ENCODE results near the gene ZDHHC24. TPM values are rescaled to one million over a fixed set of nuclear protein-coding genes. Genes with fewer than 3 reads are reported as not detected.

The ZDHHC24 gene
- total RNA-seq, 1 donor from 2014 or later, result 5.3 TPM

DNA sequence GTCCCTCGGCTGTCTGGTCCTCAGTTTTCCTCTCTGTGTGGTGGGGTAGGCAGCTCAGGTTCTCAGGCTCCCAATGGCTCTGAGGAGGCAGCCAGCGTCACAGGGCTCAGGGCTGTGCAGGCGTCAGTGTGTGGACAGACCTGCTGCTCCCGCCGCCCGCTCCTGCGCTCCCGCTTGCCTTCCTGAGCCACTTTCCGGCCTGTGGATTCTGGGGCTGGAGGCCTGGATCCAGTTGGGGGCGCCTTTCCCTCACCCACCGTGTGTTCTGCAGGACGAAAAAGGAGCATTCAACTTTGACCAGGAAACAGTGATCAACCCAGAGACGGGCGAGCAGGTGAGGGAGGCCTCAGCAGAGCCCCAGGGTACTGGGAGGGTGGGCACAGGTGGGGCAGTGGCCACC, 50.9 kb downstream of the ZDHHC24 start:
- DNase-seq, result no peak

DNA sequence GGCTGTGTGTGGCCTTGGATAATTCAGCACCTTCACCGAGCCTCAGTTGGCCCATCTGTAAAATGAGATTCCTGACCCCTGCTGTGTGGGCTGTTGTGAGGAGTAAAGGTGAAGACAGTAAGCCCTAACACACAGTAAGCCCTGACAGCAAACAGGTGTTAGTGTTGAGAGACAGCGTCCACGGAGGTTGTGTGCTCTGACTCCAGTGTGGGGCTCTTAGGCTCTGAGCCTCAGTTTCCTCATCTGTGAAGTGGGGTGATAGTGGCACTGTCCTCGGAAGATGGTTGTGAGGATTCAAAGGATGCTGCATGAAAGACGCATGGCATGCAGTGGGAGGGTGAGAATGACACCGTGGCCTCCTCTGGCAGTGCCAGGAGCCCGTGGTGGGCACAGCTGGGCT, 51.4 kb downstream of the ZDHHC24 start:
- no peak for DNase-seq

GRCh38 chr11:66493130-66493529, 52.7 kb downstream of the ZDHHC24 start:
- no peak for DNase-seq

DNA sequence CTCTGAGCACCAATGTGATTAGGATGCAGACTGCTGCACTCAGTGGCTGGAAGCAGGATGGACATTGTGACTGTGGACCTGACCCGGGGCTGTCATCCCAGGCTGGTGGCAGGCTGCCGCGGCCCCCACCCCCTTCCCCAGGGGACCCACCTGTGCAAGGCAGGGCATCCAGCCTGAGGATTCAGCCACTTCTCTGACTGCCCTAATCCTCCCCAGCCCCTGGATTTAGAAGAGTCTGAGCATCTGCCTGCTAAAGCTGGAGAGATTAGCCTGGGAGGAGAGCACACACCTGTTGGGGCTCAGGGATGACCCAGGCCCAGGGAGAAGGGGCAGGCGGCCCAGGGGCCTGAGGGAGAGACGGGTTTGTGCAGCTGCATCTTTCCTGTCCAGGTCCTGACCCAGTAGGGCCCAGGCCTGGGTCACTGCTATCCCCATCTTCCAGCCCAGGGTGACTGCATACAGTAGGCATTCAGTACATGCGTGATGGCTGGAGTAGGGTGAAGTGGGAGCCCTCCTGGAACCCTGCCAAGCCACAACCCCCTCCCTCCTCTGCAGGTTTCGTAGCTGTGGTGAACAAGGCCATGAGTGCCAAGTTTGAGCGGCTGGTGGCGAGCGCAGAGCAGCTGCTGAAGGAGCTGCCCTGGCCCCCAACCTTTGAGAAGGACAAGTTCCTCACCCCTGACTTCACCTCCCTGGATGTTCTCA, 53.5 kb downstream of the ZDHHC24 start:
- DNase-seq, result no peak

GRCh38 chr11:66491315-66491935, 54.4 kb downstream of the ZDHHC24 start:
- DNase-seq, result no peak

GRCh38 chr11:66489636-66490035, 56.2 kb downstream of the ZDHHC24 start:
- no peak for DNase-seq

DNA sequence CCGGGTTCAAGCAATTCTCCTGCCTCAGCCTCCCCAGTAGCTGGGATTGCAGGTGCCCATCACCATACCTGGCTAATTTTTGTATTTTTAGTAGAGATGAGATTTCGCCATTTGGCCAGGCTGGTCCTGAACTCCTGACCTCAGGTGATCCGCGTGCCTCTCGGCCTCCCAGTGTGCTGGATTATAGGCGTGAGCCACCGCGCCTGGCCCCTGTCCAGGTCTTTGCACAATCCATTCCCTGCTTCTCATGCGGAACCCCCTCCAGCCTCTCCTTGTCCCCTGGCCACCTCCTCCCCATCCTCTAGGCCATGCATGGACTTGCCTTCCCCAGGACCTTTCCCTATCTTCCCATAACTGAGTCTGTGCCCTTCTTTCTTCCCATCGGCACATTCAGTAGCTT, 56.9 kb downstream of the ZDHHC24 start:
- no peak for DNase-seq

DNA sequence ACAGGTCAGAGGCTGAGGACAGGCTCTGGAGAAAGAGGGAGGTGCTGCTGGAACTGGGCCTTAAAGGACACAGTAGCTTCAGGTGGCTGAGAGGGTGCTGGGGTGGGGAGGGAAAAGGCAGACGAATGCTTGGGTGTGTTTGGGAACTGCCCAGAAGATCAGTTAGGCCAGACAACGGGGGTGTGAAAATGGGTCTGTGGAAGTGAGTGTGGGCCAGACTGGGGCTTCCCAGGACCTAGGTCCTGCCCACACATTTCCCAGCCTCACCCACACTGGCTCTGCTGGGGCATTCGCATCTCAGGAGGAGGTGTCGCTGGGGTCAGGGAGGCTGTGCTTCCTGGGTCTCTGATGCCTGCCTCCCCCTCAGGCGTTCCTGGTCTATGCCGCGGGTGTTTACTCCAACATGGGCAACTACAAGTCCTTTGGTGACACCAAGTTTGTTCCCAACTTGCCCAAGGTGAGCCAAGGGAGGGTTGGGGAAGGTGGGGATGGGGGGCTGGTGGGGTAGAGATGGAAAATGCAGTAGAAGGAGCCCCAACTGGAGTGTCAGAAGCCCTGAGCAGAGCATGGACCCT, 61.0 kb downstream of the ZDHHC24 start:
- DNase-seq, result no peak

DNA sequence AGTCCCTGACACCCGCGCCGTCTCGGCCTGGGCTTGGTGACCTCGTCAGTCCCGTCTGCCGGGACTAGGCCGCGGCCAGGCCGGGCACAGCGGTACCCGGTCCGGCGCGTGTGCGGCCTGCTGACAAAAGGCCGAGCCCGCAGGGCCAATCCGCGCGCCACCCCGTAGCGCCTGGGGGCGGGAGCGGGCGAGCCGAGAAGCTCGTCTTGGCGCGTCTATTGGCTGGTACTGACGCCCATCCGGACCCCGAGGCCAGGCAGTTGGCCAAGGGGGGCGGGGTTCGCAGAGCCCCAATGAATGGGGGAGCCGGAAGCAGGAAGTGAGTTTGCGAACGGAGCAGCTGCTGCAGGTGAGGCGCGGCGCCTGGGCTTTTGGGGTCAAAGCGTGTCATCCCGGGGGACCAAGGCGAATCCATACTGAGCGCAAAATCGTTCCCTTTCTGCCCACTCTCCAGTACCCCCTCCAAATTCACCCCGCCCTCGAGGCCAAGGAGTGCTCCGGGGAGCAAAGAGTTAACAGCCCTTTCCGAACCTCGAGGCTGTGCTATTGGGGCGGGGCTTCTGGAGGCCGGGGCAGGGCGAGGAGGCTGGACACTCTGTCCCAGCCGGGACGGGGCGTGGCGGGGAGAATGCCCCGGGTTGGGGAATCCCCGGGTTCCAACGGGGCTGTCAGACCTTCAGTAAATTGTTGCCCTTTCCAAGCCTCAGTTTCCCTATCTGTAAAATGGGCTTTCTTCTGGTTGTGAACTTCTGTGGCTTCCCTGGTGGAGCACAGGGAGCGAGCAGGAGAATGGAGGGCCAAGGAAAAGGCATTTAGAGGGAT, 65.5 kb downstream of the ZDHHC24 start, which contains the start of gene DPP3:
Gene DPP3, plus strand, starts transcription at position 318 of the 822 bp plus-strand sequence. CDS start 1,767 bp downstream, outside the sequence.
- peak; percentile 98 for DNase-seq

DNA sequence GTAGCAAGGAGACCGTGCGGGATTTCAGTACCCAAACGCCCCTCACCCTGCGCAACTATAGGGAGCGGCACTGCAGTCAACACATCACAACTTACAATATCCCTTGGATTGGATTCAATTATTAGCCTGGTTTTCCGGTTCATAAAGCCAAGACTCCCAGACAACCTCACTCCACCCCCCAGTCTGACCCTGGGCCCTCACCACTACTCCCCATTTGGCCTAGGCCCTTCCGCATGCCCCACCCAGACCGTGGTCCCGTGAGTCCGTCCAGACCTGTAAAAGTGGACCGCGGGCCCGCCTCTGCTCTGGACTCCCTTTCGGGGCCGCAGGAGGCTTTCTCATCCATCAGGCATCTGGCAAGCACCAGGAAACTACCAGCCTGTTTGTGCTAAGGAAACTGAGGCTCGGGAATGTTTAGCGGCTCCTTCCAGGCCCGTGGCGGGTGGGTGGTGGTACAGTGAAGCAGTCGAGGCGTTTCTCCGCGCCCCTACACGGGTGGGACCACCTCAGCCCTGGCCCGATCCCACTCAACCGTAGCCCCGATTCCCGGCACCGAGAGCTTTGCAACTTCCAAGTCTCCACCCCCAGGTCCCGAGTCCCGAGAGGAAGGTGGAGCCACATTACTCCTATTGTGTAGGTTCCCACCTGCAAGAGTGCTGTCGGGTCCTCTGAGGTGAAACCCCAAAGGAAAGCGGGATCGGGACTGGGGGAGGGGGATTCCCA, 66.3 kb downstream of the ZDHHC24 start:
- DNase-seq, result peak; percentile 32

- DNase-seq, result peak; percentile 40
Observed at GRCh38 chr11:66478729-66479393, 67.0 kb downstream of the ZDHHC24 start.

DNA sequence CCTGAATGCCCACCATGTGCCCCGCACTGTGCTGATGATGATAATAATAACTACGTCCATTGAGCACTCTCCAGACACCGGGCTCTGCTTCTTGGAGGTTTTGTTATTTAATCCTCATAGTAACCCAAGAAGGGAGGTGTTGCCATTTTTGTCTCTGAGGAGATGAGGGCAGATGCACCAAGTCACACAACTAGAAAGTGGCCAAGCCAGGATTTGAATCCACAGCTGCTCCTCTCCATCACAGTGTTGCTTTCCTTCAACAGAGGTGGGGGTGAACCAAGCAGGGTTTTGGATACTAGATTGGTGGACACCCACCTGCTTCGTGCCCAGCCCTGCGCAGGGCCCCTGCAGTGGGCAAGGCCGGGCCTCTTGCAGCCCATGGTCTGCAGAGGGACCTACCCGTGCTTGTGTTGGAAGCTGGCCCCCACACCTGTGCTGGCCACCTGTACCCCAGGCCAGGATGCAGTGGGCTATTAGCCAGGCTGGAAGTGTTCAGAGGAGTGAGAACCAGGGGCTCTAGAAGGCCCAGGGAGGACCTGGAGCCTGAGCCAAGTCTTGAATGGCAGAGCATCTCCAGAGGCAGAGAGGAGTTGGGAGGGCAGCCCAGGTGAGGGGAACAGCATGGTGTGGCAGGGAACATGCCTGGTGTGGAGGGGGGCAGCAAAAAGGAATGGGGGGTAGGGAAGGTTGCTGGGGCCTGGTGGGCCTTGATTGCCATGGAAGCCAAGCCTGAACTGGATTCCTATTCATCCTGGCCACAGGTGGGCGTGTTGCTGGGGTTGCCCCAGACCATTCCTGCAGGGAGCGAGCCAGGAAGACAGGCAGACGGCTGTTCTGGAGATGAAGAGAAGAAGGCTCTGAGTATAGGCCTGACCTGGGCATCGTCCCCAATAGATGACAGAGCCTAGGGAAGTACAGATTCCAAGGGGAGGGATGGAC, 68.3 kb downstream of the ZDHHC24 start:
- DNase-seq, result peak; percentile 52

DNA sequence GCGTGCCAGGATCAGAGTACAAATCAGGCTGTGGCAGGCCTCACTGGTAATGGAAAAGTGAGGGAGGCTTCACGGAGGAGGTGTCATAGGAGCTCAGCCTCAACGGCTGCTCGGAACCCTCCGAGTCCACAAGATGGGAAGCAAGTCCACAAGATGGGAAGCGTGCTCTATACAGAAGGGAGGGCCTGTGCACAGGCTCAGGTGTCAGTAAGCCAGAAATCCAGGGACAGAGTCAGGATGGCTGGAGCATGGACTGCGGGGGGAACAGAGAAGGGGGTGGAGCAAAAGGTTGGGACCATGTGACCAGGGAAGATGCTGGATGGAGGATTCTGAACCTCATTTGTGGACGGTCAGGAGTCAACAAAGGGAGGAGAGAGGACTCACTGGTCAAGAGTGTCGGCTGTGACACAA, 69.0 kb downstream of the ZDHHC24 start:
- DNase-seq, result no peak

- DNase-seq, result no peak
Observed at GRCh38 chr11:66476173-66476840, 69.5 kb downstream of the ZDHHC24 start.

GRCh38 chr11:66475349-66476172, 70.3 kb downstream of the ZDHHC24 start:
- DNase-seq, result no peak

DNA sequence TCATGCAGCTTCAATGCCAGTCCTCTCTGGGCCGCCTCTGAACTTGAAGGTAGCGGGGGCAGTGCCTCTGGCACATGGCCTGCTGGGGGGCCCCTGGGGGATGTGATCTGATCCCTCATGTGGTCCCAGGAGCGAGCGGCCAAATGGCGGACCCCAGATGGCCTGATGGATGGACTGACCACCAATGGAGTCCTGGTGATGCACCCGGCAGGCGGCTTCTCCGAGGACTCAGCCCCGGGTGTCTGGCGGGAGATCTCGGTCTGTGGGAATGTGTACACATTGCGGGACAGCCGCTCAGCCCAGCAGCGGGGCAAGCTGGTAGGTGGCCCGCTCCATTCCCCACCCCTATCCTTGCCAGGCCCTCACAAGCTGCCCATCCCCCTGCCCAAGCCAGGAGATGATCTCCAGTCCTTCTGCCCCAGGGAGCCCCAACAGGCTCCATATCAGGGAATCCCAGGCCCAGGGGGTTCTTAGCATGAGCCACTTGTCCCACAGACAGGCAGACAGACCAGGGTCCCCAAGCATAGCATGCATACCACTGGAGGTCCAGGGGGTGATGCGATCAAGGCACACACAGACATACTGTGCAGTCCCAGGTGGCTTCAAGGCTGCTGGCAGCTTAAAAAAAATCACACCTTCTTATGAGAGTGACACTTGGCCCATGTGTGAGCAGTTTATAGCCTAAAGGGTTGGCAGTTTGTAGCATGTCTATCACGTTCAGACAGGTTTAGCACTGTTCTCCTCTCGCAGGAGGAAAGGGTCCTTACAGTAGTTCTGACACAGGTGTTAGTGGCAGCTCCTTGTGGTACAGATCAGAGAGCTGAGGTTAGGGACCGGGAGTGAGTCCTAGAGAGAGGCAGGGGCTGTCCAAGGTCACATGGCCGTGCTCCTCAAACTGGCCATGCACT, 72.0 kb downstream of the ZDHHC24 start:
- no peak for DNase-seq

DNA sequence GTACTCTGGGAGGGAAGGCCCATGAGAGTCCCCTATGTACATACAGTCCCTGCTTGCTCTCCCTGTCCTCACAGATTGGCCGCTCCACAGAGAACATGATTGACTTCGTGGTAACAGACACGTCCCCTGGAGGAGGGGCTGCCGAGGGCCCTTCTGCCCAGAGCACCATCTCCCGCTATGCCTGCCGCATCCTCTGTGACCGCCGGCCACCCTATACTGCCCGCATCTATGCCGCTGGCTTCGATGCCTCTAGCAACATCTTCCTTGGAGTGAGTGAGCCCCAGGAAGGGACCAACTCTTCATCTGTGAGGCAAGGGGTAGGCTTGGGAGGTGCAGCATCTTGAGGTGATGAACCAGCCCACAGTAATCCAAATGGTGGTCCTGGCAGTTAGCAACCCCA, 72.7 kb downstream of the ZDHHC24 start:
- DNase-seq, result no peak

GRCh38 chr11:66472054-66472453, 73.8 kb downstream of the ZDHHC24 start:
- no peak for DNase-seq
